Activated naive CD4-positive, alpha-beta T cell treated with anti-CD3 and anti-CD28 coated beads for 36 hours (primary cell): ENCODE results near the gene SLC9C1. TPM values are rescaled to one million over a fixed set of nuclear protein-coding genes. Genes with fewer than 3 reads are reported as not detected.
"Not testable (repeated sequence)": the region's sequence is repeated elsewhere in the genome, so short reads cannot be mapped to it uniquely, and the experiment has no call there.

Experiments
- CTCF ChIA-PET: fragments of 350-600 bp; sonication (Branson Sonifier 250); formaldehyde crosslinking; loops from one replicate; lab custom pipeline; 2021; ENCODE audit warnings: antibody characterized with exemption; lab: Charles Lee
- DNase-seq: peaks from one replicate; pipeline ENCODE4 v3.0.0-alpha.2; 2020
- H3K27ac Mint-ChIP-seq: one replicate; pipeline ENCODE4 v1.8.0; 2021; ENCODE audit warnings: mild to moderate bottlenecking, mixed read lengths
- H3K27me3 Mint-ChIP-seq: one replicate; pipeline ENCODE4 v1.8.0; 2021; ENCODE audit warnings: low read depth, mixed read lengths
- H3K36me3 Mint-ChIP-seq: one replicate; pipeline ENCODE4 v1.8.0; 2021; ENCODE audit warnings: low read depth, mixed read lengths
- H3K4me1 Mint-ChIP-seq: one replicate; pipeline ENCODE4 v1.8.0; 2021; ENCODE audit warnings: low read depth, mixed read lengths
- H3K4me3 Mint-ChIP-seq: one replicate; pipeline ENCODE4 v1.8.0; 2021; ENCODE audit warnings: mild to moderate bottlenecking, moderate library complexity, mixed read lengths
- H3K9me3 Mint-ChIP-seq: one replicate; pipeline ENCODE4 v1.8.0; 2021; ENCODE audit warnings: mixed read lengths
- intact Hi-C: fragments of 100-400 bp; cut with micrococcal nuclease; formaldehyde crosslinking; loops from one replicate; pipeline ENCODE4 v1.15.1; 2023
- total RNA-seq, 2 experiments: library from RNA; stranded (reverse); gene quantifications; one replicate each; pipeline ENCODE4 v1.2.3, GENCODE V29; 2021

Gene SLC9C1
- total RNA-seq, 2 experiments from 2014 or later, result not detected

DNA sequence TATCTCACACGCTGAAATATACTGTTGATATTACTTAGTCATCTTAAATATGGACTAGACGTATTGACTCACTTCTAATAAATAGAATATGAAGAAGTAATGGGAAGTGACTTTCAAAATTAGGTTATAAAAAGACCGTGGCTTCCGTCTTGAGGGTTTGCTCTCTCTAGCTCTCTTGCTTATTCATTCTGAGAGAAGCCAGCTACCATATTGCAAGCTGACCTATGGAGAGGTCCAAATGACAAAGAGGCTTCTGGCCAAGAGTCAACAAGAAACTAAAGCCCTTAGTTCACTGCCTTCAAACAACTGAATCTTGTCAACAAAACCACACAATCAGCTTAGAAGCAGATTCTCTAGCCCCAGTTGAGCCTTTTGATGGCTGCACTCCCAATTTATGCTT is 46.1 kb downstream of the SLC9C1 start:
- Mint-ChIP-seq H3K4me3 (no peak overlapping the region), H3K27me3 (no peaks in the 10 kb centered on the region), H3K36me3 (no peaks in the 10 kb centered on the region), H3K27ac (no peak overlapping the region), H3K4me1 (no peaks in the 10 kb centered on the region), H3K9me3 (no peaks in the 10 kb centered on the region)
- no peak for DNase-seq
- CTCF ChIA-PET, result no interaction called here
- intact Hi-C loops, result no loop called here

GRCh38 chr3:112247350-112247749 is 46.7 kb downstream of the SLC9C1 start:
- no peak overlapping the region for H3K27ac Mint-ChIP-seq
- no peaks in the 10 kb centered on the region for H3K36me3 Mint-ChIP-seq
- CTCF ChIA-PET, result interaction anchor here (1.1 to 1.2 kb wide), 2 partner anchors 47 to 136 kb away, joined by 3 to 5 read pairs; partner anchors contain the start of gene SLC9C1
- no peaks in the 10 kb centered on the region for H3K27me3 Mint-ChIP-seq
- H3K4me1 Mint-ChIP-seq, result no peaks in the 10 kb centered on the region
- intact Hi-C loops, result no loop called here
- H3K9me3 Mint-ChIP-seq, result no peaks in the 10 kb centered on the region
- H3K4me3 Mint-ChIP-seq, result no peak overlapping the region
- no peak for DNase-seq

- Mint-ChIP-seq H3K9me3 (no peaks in the 10 kb centered on the region), H3K36me3 (no peaks in the 10 kb centered on the region), H3K27me3 (peaks cover 2% of the 10 kb centered on the region), H3K4me1 (peaks cover 4% of the 10 kb centered on the region), H3K27ac (no peak overlapping the region), H3K4me3 (no peak overlapping the region)
- no peak for DNase-seq
- CTCF ChIA-PET, result no interaction called here
- intact Hi-C loops, result no loop called here
Measured at GRCh38 chr3:112233083-112233482, 60.9 kb downstream of the SLC9C1 start.

DNA sequence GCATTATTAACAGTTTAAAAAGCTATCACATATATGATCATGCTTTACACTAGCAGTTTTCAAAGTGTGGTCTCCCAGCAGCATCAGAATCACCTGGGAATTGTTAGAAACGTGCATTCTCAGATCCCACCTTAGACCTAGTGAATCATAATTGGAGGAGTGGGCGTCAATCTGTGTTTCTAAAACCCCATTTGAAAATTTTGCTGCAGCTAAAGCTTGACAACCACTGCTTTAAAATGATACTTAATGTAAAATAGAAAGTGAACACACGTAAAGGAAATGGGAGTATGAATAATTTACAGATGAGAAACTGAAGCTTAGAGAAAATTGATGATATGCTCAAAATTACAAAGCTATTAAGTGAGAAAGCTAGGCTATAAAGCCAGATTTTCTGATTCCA is 62.3 kb downstream of the SLC9C1 start:
- Mint-ChIP-seq H3K4me1 (peaks cover 4% of the 10 kb centered on the region), H3K27me3 (no peaks in the 10 kb centered on the region), H3K9me3 (peaks cover 3% of the 10 kb centered on the region), H3K36me3 (no peaks in the 10 kb centered on the region), H3K4me3 (no peak overlapping the region), H3K27ac (no peak overlapping the region)
- DNase-seq, result no peak
- CTCF ChIA-PET, result interaction anchor here (1.2 kb wide), 1 partner anchor 95 kb away, joined by 3 read pairs; no protein-coding TSS in a partner anchor
- intact Hi-C loops, result no loop called here

DNA sequence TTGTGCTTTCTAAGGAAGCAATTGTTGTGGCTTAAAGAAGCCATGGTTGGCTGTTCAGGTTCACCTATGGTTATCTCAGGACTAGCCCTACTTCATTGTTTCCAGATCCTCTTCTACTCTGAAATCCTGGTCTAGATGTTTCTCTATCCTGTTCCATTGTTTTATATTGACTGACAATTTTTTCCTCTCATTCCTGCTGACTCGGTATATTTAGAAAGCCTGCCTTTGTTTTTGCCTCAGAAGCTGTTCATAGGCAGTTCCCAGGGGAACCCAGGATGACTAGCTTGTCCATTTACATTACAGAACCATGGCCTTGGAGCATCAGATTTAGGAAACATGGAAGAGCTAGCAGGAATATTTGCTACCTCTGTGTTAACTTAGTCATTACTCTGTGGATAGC is 64.0 kb downstream of the SLC9C1 start:
- no peak for DNase-seq
- H3K4me3 Mint-ChIP-seq, result no peak overlapping the region
- no peak overlapping the region for H3K27ac Mint-ChIP-seq
- H3K27me3 Mint-ChIP-seq, result no peaks in the 10 kb centered on the region
- peaks cover 4% of the 10 kb centered on the region for H3K4me1 Mint-ChIP-seq
- H3K36me3 Mint-ChIP-seq, result peaks cover 4% of the 10 kb centered on the region
- H3K9me3 Mint-ChIP-seq, result peaks cover 13% of the 10 kb centered on the region
- intact Hi-C loops, result no loop called here
- CTCF ChIA-PET, result interaction anchor here (0.8 to 1.3 kb wide), 2 partner anchors 93 to 118 kb away, joined by 3 to 5 read pairs; no protein-coding TSS in a partner anchor

DNA sequence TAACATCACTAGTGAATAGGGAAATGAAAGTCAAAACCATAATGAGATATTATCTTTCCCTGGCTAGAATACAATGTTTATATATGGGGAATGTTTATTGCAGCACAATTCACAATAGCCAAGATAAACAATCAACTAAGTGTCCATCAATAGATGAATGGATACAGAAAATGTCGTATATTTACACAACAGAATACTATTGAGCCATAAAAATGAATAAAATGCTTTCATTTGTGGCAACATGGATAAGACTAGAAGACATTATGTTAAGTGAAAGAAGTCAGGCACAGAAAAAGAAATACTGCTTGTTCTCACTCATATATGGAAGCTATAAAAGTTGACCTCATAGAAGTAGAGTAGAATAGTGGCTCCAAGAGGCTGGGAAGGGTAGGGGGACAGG is 65.2 kb downstream of the SLC9C1 start:
- Mint-ChIP-seq H3K27ac (no peak overlapping the region), H3K4me1 (peaks cover 4% of the 10 kb centered on the region), H3K9me3 (peaks cover 25% of the 10 kb centered on the region), H3K4me3 (no peak overlapping the region), H3K36me3 (peaks cover 5% of the 10 kb centered on the region), H3K27me3 (no peaks in the 10 kb centered on the region)
- no peak for DNase-seq
- intact Hi-C loops, result no loop called here
- CTCF ChIA-PET, result no interaction called here

- no peak for DNase-seq
- no peaks in the 10 kb centered on the region for H3K27me3 Mint-ChIP-seq
- H3K9me3 Mint-ChIP-seq, result peaks cover 1% of the 10 kb centered on the region
- H3K27ac Mint-ChIP-seq, result no peak overlapping the region
- no peaks in the 10 kb centered on the region for H3K4me1 Mint-ChIP-seq
- intact Hi-C loops, result no loop called here
- no peaks in the 10 kb centered on the region for H3K36me3 Mint-ChIP-seq
- H3K4me3 Mint-ChIP-seq, result no peak overlapping the region
- CTCF ChIA-PET, result no interaction called here
Measured at GRCh38 chr3:112200317-112200666, 93.7 kb downstream of the SLC9C1 start.

GRCh38 chr3:112199622-112200316 is 94.2 kb downstream of the SLC9C1 start:
- no peak for DNase-seq
- H3K36me3 Mint-ChIP-seq, result no peaks in the 10 kb centered on the region
- no peaks in the 10 kb centered on the region for H3K27me3 Mint-ChIP-seq
- H3K9me3 Mint-ChIP-seq, result peaks cover 1% of the 10 kb centered on the region
- intact Hi-C loops, result no loop called here
- CTCF ChIA-PET, result no interaction called here
- no peak overlapping the region for H3K4me3 Mint-ChIP-seq
- no peaks in the 10 kb centered on the region for H3K4me1 Mint-ChIP-seq
- no peak overlapping the region for H3K27ac Mint-ChIP-seq

- Mint-ChIP-seq H3K4me1 (no peaks in the 10 kb centered on the region), H3K36me3 (no peaks in the 10 kb centered on the region), H3K27me3 (peaks cover under 1% of the 10 kb centered on the region), H3K9me3 (peaks cover 9% of the 10 kb centered on the region), H3K4me3 (no peak overlapping the region), H3K27ac (no peak overlapping the region)
- CTCF ChIA-PET, result no interaction called here
- intact Hi-C loops, result no loop called here
- DNase-seq, result no peak
Measured at GRCh38 chr3:112197131-112197530, 96.9 kb downstream of the SLC9C1 start.

DNA sequence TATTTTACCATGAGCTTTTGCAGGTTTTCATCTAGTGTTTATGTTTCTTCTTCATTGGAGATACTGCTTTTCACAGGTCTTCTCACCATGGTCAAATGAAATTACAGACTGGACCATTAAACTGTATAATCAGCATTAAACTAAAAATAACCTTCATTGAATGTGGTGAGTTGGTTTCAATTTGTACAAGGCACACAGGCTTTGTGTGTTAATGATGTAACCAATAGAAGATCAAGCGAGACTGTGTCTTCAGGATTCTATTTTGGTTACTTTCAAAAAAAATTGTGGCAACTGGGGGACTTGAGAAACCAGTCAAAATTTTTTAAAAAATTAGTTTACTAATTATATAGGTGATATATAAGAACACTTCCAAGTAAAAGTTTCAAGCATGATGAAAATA is 106.7 kb downstream of the SLC9C1 start:
- CTCF ChIA-PET, result interaction anchor here (0.7 kb wide), 1 partner anchor 49 kb away, joined by 3 read pairs; no protein-coding TSS in a partner anchor
- intact Hi-C loops, result no loop called here
- Mint-ChIP-seq H3K4me3 (no peak overlapping the region), H3K4me1 (peaks cover 4% of the 10 kb centered on the region), H3K36me3 (peaks cover 1% of the 10 kb centered on the region), H3K9me3 (peaks cover 7% of the 10 kb centered on the region), H3K27me3 (peaks cover 12% of the 10 kb centered on the region), H3K27ac (no peak overlapping the region)
- no peak for DNase-seq

- H3K4me1 Mint-ChIP-seq, H3K27ac Mint-ChIP-seq, H3K36me3 Mint-ChIP-seq: not testable (repeated sequence)
Measured at GRCh38 chr3:112185423-112186035, 108.5 kb downstream of the SLC9C1 start.

GRCh38 chr3:112175646-112176045 is 118.4 kb downstream of the SLC9C1 start:
- H3K9me3 Mint-ChIP-seq, result no peaks in the 10 kb centered on the region
- no peak overlapping the region for H3K27ac Mint-ChIP-seq
- intact Hi-C loops, result no loop called here
- CTCF ChIA-PET, result interaction anchor here (1.2 kb wide), 1 partner anchor 64 kb away, joined by 4 read pairs; no protein-coding TSS in a partner anchor
- H3K27me3 Mint-ChIP-seq, result peaks cover 2% of the 10 kb centered on the region
- H3K4me1 Mint-ChIP-seq, result no peaks in the 10 kb centered on the region
- H3K36me3 Mint-ChIP-seq, result no peaks in the 10 kb centered on the region
- H3K4me3 Mint-ChIP-seq, result no peak overlapping the region
- DNase-seq, result no peak

More at GRCh38 chr3:112185423-112186035, 108.5 kb downstream of the SLC9C1 start:
- H3K4me3 Mint-ChIP-seq, H3K9me3 Mint-ChIP-seq, DNase-seq, CTCF ChIA-PET, H3K27me3 Mint-ChIP-seq, intact Hi-C loops: not testable (repeated sequence)

DNA sequence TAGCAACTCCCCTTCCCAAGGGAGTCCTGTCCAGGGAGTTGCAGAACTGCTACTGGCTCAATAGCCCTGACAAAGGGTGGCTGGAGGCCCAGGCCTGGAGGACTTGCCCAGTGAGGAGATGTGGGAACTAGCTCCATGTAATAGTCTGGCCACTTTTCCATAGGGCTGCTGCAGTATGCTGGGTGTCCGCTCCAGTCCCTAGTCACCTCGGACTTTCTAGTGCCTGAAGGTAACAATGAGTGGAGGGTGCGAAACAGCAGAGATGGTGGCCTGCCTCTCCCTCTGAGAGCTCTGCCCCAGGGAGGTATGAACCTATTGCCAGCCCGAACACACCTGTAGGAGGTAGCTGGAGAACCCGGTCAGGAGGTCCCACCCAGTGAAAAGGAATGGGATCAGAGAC is 119.0 kb downstream of the SLC9C1 start:
- Mint-ChIP-seq H3K27ac (no peak overlapping the region), H3K4me1 (no peaks in the 10 kb centered on the region), H3K4me3 (no peak overlapping the region), H3K36me3 (no peaks in the 10 kb centered on the region), H3K27me3 (peaks cover 2% of the 10 kb centered on the region), H3K9me3 (no peaks in the 10 kb centered on the region)
- CTCF ChIA-PET, result interaction anchor here (0.5 to 1.2 kb wide), 3 partner anchors 64 to 1945 kb away, joined by 3 to 4 read pairs (median 3); no protein-coding TSS in a partner anchor
- intact Hi-C loops, result no loop called here
- no peak for DNase-seq
